Activated B cell treated with CpG ODN at 0.5 μM for 24 hours (primary cell): Measurements from ENCODE around the gene YAP1. TPM values are rescaled to one million over a fixed set of nuclear protein-coding genes. Genes with fewer than 3 reads are reported as not detected.

Experiments
- ATAC-seq: fragments of 200-7000 bp; cut with Tn5 transposase; one replicate; pipeline ENCODE4 v1.10.0; 2021; ENCODE audit warnings: low read depth, mild to moderate bottlenecking, moderate library complexity
- CTCF ChIA-PET: fragments of 350-600 bp; sonication (Branson Sonifier 250); formaldehyde crosslinking; loops from one replicate; lab custom pipeline; 2021; ENCODE audit warnings: antibody characterized with exemption; lab: Charles Lee
- POLR2A ChIA-PET: fragments of 350-600 bp; sonication (Branson Sonifier 250); formaldehyde crosslinking; loops from one replicate; lab custom pipeline; 2021; ENCODE audit warnings: antibody characterized with exemption; lab: Charles Lee
- DNase-seq: peaks from one replicate; pipeline ENCODE4 v3.0.0; 2022
- H3K27ac Mint-ChIP-seq: one replicate; pipeline ENCODE4 v1.8.0; 2020; ENCODE audit warnings: mixed read lengths
- H3K27me3 Mint-ChIP-seq: one replicate; pipeline ENCODE4 v1.8.0; 2021; ENCODE audit warnings: mixed read lengths
- H3K36me3 Mint-ChIP-seq: one replicate; pipeline ENCODE4 v1.8.0; 2021; ENCODE audit warnings: low read depth, mixed read lengths
- H3K4me1 Mint-ChIP-seq: one replicate; pipeline ENCODE4 v1.8.0; 2021; ENCODE audit warnings: mixed read lengths
- H3K4me3 Mint-ChIP-seq: one replicate; pipeline ENCODE4 v1.8.0; 2020; ENCODE audit warnings: mild to moderate bottlenecking, mixed read lengths
- H3K9me3 Mint-ChIP-seq: one replicate; pipeline ENCODE4 v1.8.0; 2020; ENCODE audit warnings: mixed read lengths
- intact Hi-C: fragments of 100-400 bp; cut with micrococcal nuclease; formaldehyde crosslinking; loops from one replicate; pipeline ENCODE4 v1.15.1; 2024
- total RNA-seq: library from RNA; stranded (reverse); gene quantifications from 2 replicates; pipeline ENCODE4 v1.2.3, GENCODE V29; 2022
- TF ChIP-seq, protein P1 (sequence below): fragments of 200-600 bp; IDR thresholded peaks from one replicate; pipeline ENCODE4 v1.8.0; 2022; ENCODE audit warnings: antibody characterized with exemption, mild to moderate bottlenecking

The YAP1 gene
- total RNA-seq, 1 donor from 2014 or later: not detected

- CTCF ChIA-PET: interaction anchor here (1.0 to 1.1 kb wide), 2 partner anchors 10 to 406 kb away, joined by 3 to 4 read pairs; no protein-coding TSS in a partner anchor
- no peak overlapping the region for H3K27ac Mint-ChIP-seq
- no peaks in the 10 kb centered on the region for H3K36me3 Mint-ChIP-seq
- TF ChIP-seq, protein P1, sequence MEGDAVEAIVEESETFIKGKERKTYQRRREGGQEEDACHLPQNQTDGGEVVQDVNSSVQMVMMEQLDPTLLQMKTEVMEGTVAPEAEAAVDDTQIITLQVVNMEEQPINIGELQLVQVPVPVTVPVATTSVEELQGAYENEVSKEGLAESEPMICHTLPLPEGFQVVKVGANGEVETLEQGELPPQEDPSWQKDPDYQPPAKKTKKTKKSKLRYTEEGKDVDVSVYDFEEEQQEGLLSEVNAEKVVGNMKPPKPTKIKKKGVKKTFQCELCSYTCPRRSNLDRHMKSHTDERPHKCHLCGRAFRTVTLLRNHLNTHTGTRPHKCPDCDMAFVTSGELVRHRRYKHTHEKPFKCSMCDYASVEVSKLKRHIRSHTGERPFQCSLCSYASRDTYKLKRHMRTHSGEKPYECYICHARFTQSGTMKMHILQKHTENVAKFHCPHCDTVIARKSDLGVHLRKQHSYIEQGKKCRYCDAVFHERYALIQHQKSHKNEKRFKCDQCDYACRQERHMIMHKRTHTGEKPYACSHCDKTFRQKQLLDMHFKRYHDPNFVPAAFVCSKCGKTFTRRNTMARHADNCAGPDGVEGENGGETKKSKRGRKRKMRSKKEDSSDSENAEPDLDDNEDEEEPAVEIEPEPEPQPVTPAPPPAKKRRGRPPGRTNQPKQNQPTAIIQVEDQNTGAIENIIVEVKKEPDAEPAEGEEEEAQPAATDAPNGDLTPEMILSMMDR: no peak
- ATAC-seq (no peak), DNase-seq (no peak)
- H3K4me3 Mint-ChIP-seq: no peak overlapping the region
- POLR2A ChIA-PET: interaction anchor here (0.5 to 1.2 kb wide), 2 partner anchors 10 to 15 kb away, joined by 3 read pairs; no protein-coding TSS in a partner anchor
- peaks cover 21% of the 10 kb centered on the region for H3K27me3 Mint-ChIP-seq
- no peaks in the 10 kb centered on the region for H3K9me3 Mint-ChIP-seq
- intact Hi-C loops: loop anchor here (5.0 to 10.0 kb wide), 3 partner anchors 155 to 397 kb away; partner anchors contain the start of genes ANGPTL5, CEP126 and YAP1
- peaks cover 15% of the 10 kb centered on the region for H3K4me1 Mint-ChIP-seq
Measured at GRCh38 chr11:102269927-102270326, 159.7 kb downstream of the YAP1 start.

DNA sequence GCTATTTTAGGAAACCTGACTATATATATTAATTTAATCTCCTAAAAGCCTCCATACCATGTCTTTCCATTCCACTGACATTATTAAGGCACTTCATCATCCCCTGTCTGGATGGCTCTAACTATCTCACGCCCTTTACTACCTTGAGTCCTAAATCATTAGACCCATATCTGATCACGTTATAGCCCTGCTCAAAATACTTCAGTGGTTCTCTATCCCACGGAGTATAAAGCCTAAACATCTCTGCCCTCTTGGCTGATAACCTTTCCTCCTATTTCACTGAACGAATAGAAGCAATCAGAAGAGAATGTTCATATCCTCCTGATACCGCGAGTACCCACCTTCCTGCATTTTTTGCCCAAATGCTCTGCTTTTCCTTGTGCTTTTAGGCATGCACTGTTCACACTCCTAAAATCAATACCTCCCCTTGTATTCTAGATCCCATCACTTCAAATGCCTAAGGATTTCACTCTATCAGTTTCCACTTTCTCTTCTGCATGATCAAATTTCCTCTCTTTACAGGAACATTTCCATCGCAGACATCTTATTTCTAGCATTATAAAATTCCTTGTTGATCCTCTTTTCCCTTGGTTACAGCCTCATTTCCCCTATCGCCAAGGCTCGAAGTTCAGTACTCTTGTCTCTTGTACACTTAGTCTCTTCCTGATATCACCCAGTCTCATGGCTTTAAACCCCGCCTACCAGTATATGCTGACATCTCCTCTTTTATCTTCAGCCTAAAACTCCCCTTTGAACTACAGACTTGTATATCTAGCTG is 162.0 kb downstream of the YAP1 start:
- Mint-ChIP-seq H3K27ac (no peak overlapping the region), H3K9me3 (no peaks in the 10 kb centered on the region), H3K4me1 (peaks cover 15% of the 10 kb centered on the region), H3K27me3 (peaks cover 40% of the 10 kb centered on the region), H3K36me3 (no peaks in the 10 kb centered on the region), H3K4me3 (no peak overlapping the region)
- no peak for ATAC-seq
- POLR2A ChIA-PET: no interaction called here
- TF ChIP-seq, protein P1: no peak
- intact Hi-C loops: no loop called here
- DNase-seq: no peak
- CTCF ChIA-PET: no interaction called here

DNA sequence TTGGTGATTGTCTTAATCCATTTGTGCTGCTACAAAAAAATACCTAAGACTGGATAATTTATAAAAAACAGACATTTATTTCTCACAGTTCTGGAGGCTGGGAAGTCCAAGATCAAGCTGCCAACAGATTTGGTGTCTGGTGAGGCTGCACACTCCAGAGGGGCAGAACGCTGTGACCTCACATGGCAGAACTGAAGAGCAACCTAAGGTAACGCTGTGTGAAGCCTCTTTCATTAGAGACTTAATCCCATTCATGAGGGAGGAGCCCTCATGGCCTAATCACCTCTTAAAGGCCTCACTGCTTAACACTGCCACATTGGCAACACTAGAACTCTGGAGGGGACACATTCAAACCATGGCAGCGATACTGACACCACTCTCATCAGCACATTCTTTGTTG is 164.4 kb downstream of the YAP1 start:
- ChIA-PET CTCF (no interaction called here), POLR2A (no interaction called here)
- Mint-ChIP-seq H3K36me3 (no peaks in the 10 kb centered on the region), H3K4me3 (no peak overlapping the region), H3K27ac (no peak overlapping the region), H3K9me3 (no peaks in the 10 kb centered on the region), H3K27me3 (peaks cover 40% of the 10 kb centered on the region), H3K4me1 (peaks cover 5% of the 10 kb centered on the region)
- DNase-seq (no peak), ATAC-seq (no peak)
- intact Hi-C loops: no loop called here
- TF ChIP-seq, protein P1: no peak

GRCh38 chr11:102276362-102276761 is 166.1 kb downstream of the YAP1 start:
- DNase-seq: no peak
- ChIA-PET POLR2A (no interaction called here), CTCF (no interaction called here)
- no peak for ATAC-seq
- H3K4me3 Mint-ChIP-seq: no peak overlapping the region
- H3K4me1 Mint-ChIP-seq: peaks cover 5% of the 10 kb centered on the region
- H3K9me3 Mint-ChIP-seq: no peaks in the 10 kb centered on the region
- peaks cover 45% of the 10 kb centered on the region for H3K27me3 Mint-ChIP-seq
- intact Hi-C loops: no loop called here
- no peaks in the 10 kb centered on the region for H3K36me3 Mint-ChIP-seq
- H3K27ac Mint-ChIP-seq: no peak overlapping the region
- TF ChIP-seq, protein P1: no peak

DNA sequence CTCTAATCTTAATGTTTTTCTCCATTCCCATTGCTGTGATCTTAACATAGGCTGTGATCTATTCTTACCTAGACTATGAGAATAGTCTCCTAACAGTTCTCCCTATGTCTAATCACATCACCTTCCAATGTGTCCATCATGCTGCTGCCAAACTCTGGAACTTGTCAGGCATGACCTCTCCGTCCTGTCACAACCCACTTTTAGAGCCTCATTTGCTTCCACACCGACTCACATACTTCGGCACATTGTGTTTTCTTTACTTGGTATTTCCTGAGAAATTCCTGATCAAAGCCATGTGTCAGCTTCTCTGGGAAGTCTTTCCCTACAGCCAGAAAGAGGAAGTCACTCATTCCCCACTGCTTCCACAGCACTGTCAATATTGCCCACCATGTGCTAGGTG is 166.5 kb downstream of the YAP1 start:
- POLR2A ChIA-PET: no interaction called here
- DNase-seq (no peak), ATAC-seq (no peak)
- CTCF ChIA-PET: no interaction called here
- intact Hi-C loops: no loop called here
- Mint-ChIP-seq H3K27me3 (peaks cover 42% of the 10 kb centered on the region), H3K27ac (no peak overlapping the region), H3K36me3 (no peaks in the 10 kb centered on the region), H3K9me3 (no peaks in the 10 kb centered on the region), H3K4me1 (peaks cover 5% of the 10 kb centered on the region), H3K4me3 (no peak overlapping the region)
- TF ChIP-seq, protein P1: no peak
